Right lobe of liver (tissue), 6 donors: ENCODE measurements around the gene KDM8. TPM values are rescaled to one million over a fixed set of nuclear protein-coding genes. Genes with fewer than 3 reads are reported as not detected.

ENCODE experiments used
- ATAC-seq, 4 donors: fragments of 200-7000 bp; cut with Tn5 transposase; one replicate each; pipeline ENCODE4 v1.9.1; 2020; ENCODE audit warnings: mild to moderate bottlenecking in 4 of 4, moderate library complexity in 4 of 4
- DNase-seq, 3 donors: peaks; one replicate each; pipeline ENCODE4 v3.0.0-alpha.2; 2020
- H3K27ac ChIP-seq, 3 donors: fragments of 200-600 bp; one replicate each; pipeline ENCODE4 v1.8.0; 2022
- H3K27me3 ChIP-seq, 2 donors: fragments of 200-600 bp; one replicate each; pipeline ENCODE4 v1.8.0; 2022
- H3K36me3 ChIP-seq, 4 donors: fragments of 200-600 bp; sonication (generic) in 1 of 4; one replicate each; pipeline versions ENCODE4 v1.5.1 to v1.8.0; 2017 to 2022; ENCODE audit warnings: control low read depth in 1 of 4
- H3K4me1 ChIP-seq, 4 donors: fragments of 200-600 bp; sonication (generic) in 1 of 4; one replicate each; pipeline versions ENCODE4 v1.5.1 to v1.8.0; 2017 to 2022; ENCODE audit warnings: control low read depth in 1 of 4
- H3K4me3 ChIP-seq, 3 donors: fragments of 200-600 bp; one replicate each; pipeline ENCODE4 v1.8.0; 2022
- H3K9me3 ChIP-seq, 4 donors: fragments of 200-600 bp; sonication (generic) in 1 of 4; one replicate each; pipeline versions ENCODE4 v1.5.1 to v1.8.0; 2017 to 2022; ENCODE audit warnings: control low read depth in 1 of 4
- CTCF ChIP-seq, 4 donors: fragments of 200-600 bp in 3 of 4; fragments of 450-650 bp in 1 of 4; IDR thresholded peaks; one replicate each; pipeline versions ENCODE4 v1.5.1 to v1.8.0; 2016 to 2022; ENCODE audit warnings: antibody characterized with exemption in 4 of 4, mild to moderate bottlenecking in 2 of 4
- POLR2A ChIP-seq: fragments of 450-650 bp; IDR thresholded peaks from one replicate; pipeline ENCODE4 v1.6.1; 2017; ENCODE audit warnings: antibody characterized with exemption, mild to moderate bottlenecking
- WGBS: methylation state at CpG from one replicate; pipeline ENCODE4 v1.1.6; 2018; ENCODE audit warnings: low coverage, low lambda C conversion rate; ENCODE audit not compliant: insufficient coverage; ENCODE audit errors: missing lambda C conversion rate; 5-methylcytosine and 5-hydroxymethylcytosine counted together
- intact Hi-C, 2 donors: fragments of 100-400 bp; cut with DNase I; formaldehyde crosslinking; loops; one replicate each; pipeline versions ENCODE4 v1.11.2 to v1.14.1; 2022
- total RNA-seq, 6 experiments: library from RNA; depleted of rRNA in 2 of 6; stranded (reverse); fragments of >200 nt in 2 of 6; fragmentation: NEBNext Ultra II Directional in 3 of 6; extraction: Animal tissue kit (Norgen Biotek cat#: 25700) in 3 of 6; gene quantifications; one replicate each; pipeline versions ENCODE4 v1.1.0 to v1.2.4, GENCODE V29; 2016 to 2023
- donor health status: DM: no; HTN: yes; CAD: no.
- donor health status: DM: no; HTN: no; CAD: no.
- donor health status: DM: no; HTN: no; CAD: no.
- donor health status: DM: no; HTN: yes; CAD: no.
- donor health status: DM: no; HTN: yes; CAD: no.

The KDM8 gene
- total RNA-seq, 6 experiments from 2014 or later, result 11.2 to 153 (median 66.7) TPM

- no peaks in the 10 kb centered on the region for H3K27me3 ChIP-seq
- DNase-seq, result peak in 1 of 3 donors; percentile 47
- H3K4me3 ChIP-seq, result no peak overlapping the region
- intact Hi-C loops, result loop anchor here (10.0 kb wide), 2 partner anchors 51 to 229 kb away; no protein-coding TSS in a partner anchor
- 29% methylated on average over 11 of the region's 27 CpGs for WGBS
- TF ChIP-seq CTCF (IDR thresholded peaks at IDR 0.05) (peak; percentile 11 to 23 (median 14)), POLR2A (no peak)
- H3K27ac ChIP-seq, result no peak overlapping the region
- peaks cover 0 to 22% (median 14%) of the 10 kb centered on the region in 4 donors for H3K4me1 ChIP-seq
- ATAC-seq, result peak in 1 of 4 donors; percentile 15
- no peaks in the 10 kb centered on the region for H3K9me3 ChIP-seq
- H3K36me3 ChIP-seq, result peaks cover 0 to 10% (median 1%) of the 10 kb centered on the region in 4 donors
These were observed 22.4 kb downstream of the KDM8 start for GRCh38 chr16:27225536-27226360.

GRCh38 chr16:27226476-27226875 is 23.1 kb downstream of the KDM8 start:
- ATAC-seq (peak in 2 of 4 donors; percentile 1 to 5), DNase-seq (peak in 1 of 3 donors; percentile 63)
- TF ChIP-seq POLR2A, result no peak
- TF ChIP-seq CTCF (IDR thresholded peaks at IDR 0.05), result no peak
- Histone ChIP-seq H3K4me1 (peaks cover 0 to 18% (median 12%) of the 10 kb centered on the region in 4 donors), H3K9me3 (no peaks in the 10 kb centered on the region), H3K36me3 (peaks cover 0 to 16% (median 0%) of the 10 kb centered on the region in 4 donors), H3K27ac (no peak overlapping the region), H3K27me3 (no peaks in the 10 kb centered on the region), H3K4me3 (no peak overlapping the region)
- 70% methylated on average over 10 of the region's 20 CpGs for WGBS
- intact Hi-C loops, result loop anchor here (10.0 kb wide), 2 partner anchors 52 to 228 kb away; no protein-coding TSS in a partner anchor

DNA sequence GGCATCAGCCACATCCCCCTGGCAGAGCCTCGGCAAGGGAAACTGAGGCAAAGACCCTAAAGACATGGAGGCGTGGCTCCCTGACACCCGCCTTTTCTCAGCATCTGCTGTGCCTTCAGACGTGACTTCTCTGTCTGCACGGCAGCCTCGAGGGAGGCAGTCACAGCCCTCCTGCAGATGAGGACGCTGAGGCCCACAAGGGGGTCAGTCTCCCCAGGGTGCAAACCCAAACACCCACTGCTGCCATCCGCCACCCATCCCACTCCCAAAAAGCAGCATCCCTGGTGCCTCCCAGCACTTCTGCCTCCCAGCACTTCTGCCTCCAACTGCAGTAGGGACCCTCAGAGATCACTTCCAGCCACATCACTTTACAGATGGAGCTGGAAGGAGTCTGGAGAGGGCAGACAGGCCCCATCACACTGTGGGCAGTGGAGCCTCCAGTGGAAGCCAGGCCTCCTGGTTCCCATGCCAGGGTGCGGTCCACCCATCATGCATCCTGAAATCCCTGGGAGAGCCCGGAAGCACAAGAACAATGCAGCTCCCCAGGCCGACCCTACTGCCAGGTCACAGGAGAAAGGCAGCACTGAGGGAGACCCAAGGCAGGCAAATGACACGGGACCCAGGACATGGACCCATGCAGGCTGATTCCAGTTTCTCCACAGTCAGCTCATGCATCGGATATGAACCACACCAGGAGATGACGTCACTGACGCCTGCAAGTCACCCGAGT is 23.8 kb downstream of the KDM8 start:
- ATAC-seq, result no peak
- H3K27ac ChIP-seq, result no peak overlapping the region
- peaks cover 0 to 11% (median 8%) of the 10 kb centered on the region in 4 donors for H3K4me1 ChIP-seq
- peak in 1 of 3 donors; percentile 44 for DNase-seq
- H3K36me3 ChIP-seq, result peaks cover 0 to 19% (median 3%) of the 10 kb centered on the region in 4 donors
- H3K9me3 ChIP-seq, result no peaks in the 10 kb centered on the region
- intact Hi-C loops, result loop anchor here (10.0 kb wide), 2 partner anchors 52 to 228 kb away; no protein-coding TSS in a partner anchor
- no peak overlapping the region for H3K4me3 ChIP-seq
- no peaks in the 10 kb centered on the region for H3K27me3 ChIP-seq
- TF ChIP-seq POLR2A (no peak), CTCF (IDR thresholded peaks at IDR 0.05) (no peak)
- WGBS, result 78% methylated on average over 8 of the region's 16 CpGs

DNA sequence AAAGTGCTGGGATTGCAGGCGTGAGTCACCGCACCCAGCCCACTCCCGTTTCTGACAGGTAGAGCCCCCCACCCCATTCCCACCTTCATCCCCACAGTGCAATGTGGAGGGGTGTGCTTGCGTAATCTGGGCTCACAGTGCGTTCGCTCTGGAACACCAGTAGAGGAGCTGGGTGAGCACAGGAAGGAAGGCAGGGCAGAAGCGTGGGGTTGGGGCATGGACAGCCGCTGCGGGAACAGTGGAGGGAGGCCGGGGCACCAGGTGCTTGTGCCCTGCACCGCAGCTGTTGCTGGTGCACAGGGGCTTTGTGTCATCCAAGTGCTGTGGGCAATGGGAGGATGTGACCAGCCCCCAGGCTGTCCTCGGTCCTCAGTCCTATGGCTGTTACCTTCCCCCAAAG is 24.7 kb downstream of the KDM8 start:
- no CpG with 5 or more reads among the region's 12 CpGs for WGBS
- peaks cover 0 to 27% (median 6%) of the 10 kb centered on the region in 4 donors for H3K36me3 ChIP-seq
- intact Hi-C loops, result loop anchor here (10.0 kb wide), 2 partner anchors 53 to 227 kb away; no protein-coding TSS in a partner anchor
- H3K4me3 ChIP-seq, result no peak overlapping the region
- H3K4me1 ChIP-seq, result peaks cover 0 to 3% (median 0%) of the 10 kb centered on the region in 4 donors
- TF ChIP-seq CTCF (IDR thresholded peaks at IDR 0.05) (no peak), POLR2A (no peak)
- no peaks in the 10 kb centered on the region for H3K27me3 ChIP-seq
- no peaks in the 10 kb centered on the region for H3K9me3 ChIP-seq
- DNase-seq (peak in 1 of 3 donors; percentile 46), ATAC-seq (no peak)
- no peak overlapping the region for H3K27ac ChIP-seq
